Mesothelial cell of epicardium (in vitro differentiated cells): ENCODE measurements around the gene SLC24A3. TPM values are rescaled to one million over a fixed set of nuclear protein-coding genes. Genes with fewer than 3 reads are reported as not detected.

Experiments
- DNase-seq, 2 experiments: peaks; one replicate each; pipeline ENCODE4 v3.0.0; 2021; ENCODE audit warnings: low spot score in 2 of 2; ENCODE audit not compliant: unreplicated experiment in 2 of 2
- H3K27ac Mint-ChIP-seq: 2 replicates; pipeline ENCODE4 v1.8.0; 2021; ENCODE audit warnings: mixed read lengths
- H3K27me3 Mint-ChIP-seq: 2 replicates; pipeline ENCODE4 v1.8.0; 2021; ENCODE audit warnings: low read depth, mixed read lengths
- H3K36me3 Mint-ChIP-seq: 2 replicates; pipeline ENCODE4 v1.8.0; 2021; ENCODE audit warnings: mixed read lengths
- H3K4me1 Mint-ChIP-seq: 2 replicates; pipeline ENCODE4 v1.8.0; 2021; ENCODE audit warnings: mixed read lengths
- H3K4me3 Mint-ChIP-seq: 2 replicates; pipeline ENCODE4 v1.8.0; 2021; ENCODE audit warnings: mild to moderate bottlenecking, moderate library complexity, mixed read lengths
- H3K9me3 Mint-ChIP-seq: 2 replicates; pipeline ENCODE4 v1.8.0; 2021; ENCODE audit warnings: mixed read lengths
- CTCF ChIP-seq: fragments of 200-600 bp; sonication (generic); IDR thresholded peaks from one replicate; pipeline ENCODE4 v1.5.0; 2021; ENCODE audit warnings: antibody characterized with exemption; ENCODE audit not compliant: unreplicated experiment
- total RNA-seq: library from RNA; stranded (reverse); gene quantifications from 3 replicates; pipeline ENCODE4 v1.2.1, GENCODE V29; 2021

SLC24A3 gene
- total RNA-seq, 1 donor from 2014 or later, result 3.2 TPM

GRCh38 chr20:19714579-19714840 is 502.1 kb downstream of the SLC24A3 start:
- Mint-ChIP-seq H3K27ac (peak overlapping the region; percentile 52), H3K36me3 (no peaks in the 10 kb centered on the region), H3K4me3 (no peak overlapping the region), H3K4me1 (peaks cover 41% of the 10 kb centered on the region), H3K9me3 (peaks cover 3% of the 10 kb centered on the region), H3K27me3 (no peaks in the 10 kb centered on the region)
- no peak for TF ChIP-seq CTCF
- DNase-seq, result no peak

GRCh38 chr20:19715986-19716385 is 503.5 kb downstream of the SLC24A3 start:
- Mint-ChIP-seq H3K27ac (no peak overlapping the region), H3K9me3 (peaks cover 3% of the 10 kb centered on the region), H3K36me3 (no peaks in the 10 kb centered on the region), H3K27me3 (no peaks in the 10 kb centered on the region), H3K4me1 (peaks cover 30% of the 10 kb centered on the region), H3K4me3 (no peak overlapping the region)
- no peak for TF ChIP-seq CTCF
- no peak for DNase-seq

DNA sequence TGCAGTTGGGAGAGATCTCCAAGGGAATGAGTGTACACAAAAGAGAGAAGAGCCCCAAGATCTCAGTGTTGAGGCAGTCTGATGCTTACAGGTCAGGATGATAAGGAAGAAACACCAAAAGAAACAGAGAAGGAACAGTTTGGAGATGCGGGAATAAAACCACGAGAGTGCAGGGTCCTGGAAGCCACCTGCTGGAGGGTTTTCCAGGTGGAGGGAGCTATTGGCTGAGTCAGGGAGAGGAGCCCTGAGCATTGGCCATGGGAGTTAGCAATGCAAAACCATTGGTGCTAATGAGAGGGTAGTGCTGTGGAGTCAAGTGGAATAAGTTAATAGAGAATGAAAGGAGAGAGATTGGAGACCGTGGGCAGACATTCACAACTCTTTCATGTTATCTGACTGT is 506.4 kb downstream of the SLC24A3 start:
- Mint-ChIP-seq H3K27me3 (no peaks in the 10 kb centered on the region), H3K4me1 (peaks cover 5% of the 10 kb centered on the region), H3K9me3 (peaks cover 3% of the 10 kb centered on the region), H3K36me3 (no peaks in the 10 kb centered on the region), H3K27ac (no peak overlapping the region), H3K4me3 (no peak overlapping the region)
- no peak for TF ChIP-seq CTCF
- no peak for DNase-seq

GRCh38 chr20:19720991-19721390 is 508.5 kb downstream of the SLC24A3 start:
- Mint-ChIP-seq H3K4me3 (no peak overlapping the region), H3K9me3 (peaks cover 3% of the 10 kb centered on the region), H3K27me3 (no peaks in the 10 kb centered on the region), H3K4me1 (peaks cover 2% of the 10 kb centered on the region), H3K36me3 (no peaks in the 10 kb centered on the region), H3K27ac (no peak overlapping the region)
- DNase-seq, result no peak
- TF ChIP-seq CTCF, result no peak

DNA sequence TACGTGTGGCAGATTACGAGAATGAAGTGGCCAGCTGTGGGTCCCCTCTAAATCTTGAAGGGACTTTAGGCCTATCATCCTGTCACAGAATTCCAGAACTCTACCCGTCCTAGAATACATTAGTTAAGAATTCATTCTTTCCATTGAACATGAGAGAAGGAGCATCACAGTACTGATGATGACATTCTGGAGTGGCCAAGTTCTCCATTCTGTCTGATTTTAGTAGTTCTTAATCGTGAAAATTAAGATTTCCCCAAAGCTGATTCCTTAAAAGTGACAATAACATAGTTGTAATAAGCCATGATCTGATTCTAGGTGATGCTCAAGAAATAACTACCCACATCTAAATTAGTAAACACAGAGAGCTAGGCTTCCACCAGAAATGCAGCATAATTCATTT is 510.6 kb downstream of the SLC24A3 start:
- H3K27me3 Mint-ChIP-seq, result no peaks in the 10 kb centered on the region
- no peak overlapping the region for H3K4me3 Mint-ChIP-seq
- peaks cover 4% of the 10 kb centered on the region for H3K4me1 Mint-ChIP-seq
- H3K36me3 Mint-ChIP-seq, result no peaks in the 10 kb centered on the region
- TF ChIP-seq CTCF, result no peak
- no peaks in the 10 kb centered on the region for H3K9me3 Mint-ChIP-seq
- H3K27ac Mint-ChIP-seq, result no peak overlapping the region
- no peak for DNase-seq

DNA sequence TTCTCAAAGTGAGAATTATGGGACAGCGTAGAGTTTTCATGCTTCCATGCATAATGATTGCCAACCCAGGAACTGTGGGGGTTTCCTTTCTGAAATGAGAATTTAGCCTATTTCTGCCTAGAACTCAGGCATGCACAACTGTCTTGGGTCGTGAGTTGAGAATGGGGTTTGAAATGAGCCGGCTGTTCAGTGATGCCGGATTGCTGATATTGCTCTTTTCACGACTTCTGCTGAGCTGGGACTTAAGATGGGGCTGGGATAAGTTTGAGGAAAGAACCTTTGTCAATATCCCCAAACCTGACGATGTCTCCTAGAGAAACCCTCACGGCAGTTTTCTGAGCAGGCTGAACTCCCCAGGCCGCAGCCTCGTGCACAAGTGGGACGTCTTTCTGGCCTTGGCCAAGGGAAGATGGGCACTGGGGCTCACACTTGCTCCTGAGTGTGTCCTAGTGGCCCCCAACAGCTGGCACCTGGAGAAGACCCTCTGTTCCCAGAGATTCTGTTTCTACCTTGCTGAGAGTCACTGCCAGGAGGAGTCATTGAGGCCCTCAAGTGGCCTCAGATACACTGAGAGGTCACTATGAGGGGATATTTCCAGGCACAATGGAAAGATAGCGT is 511.5 kb downstream of the SLC24A3 start:
- H3K27ac Mint-ChIP-seq, result no peak overlapping the region
- no peak for TF ChIP-seq CTCF
- peaks cover 4% of the 10 kb centered on the region for H3K4me1 Mint-ChIP-seq
- H3K9me3 Mint-ChIP-seq, result no peaks in the 10 kb centered on the region
- DNase-seq, result no peak
- no peak overlapping the region for H3K4me3 Mint-ChIP-seq
- H3K27me3 Mint-ChIP-seq, result no peaks in the 10 kb centered on the region
- H3K36me3 Mint-ChIP-seq, result no peaks in the 10 kb centered on the region
